WTC11 (cell line): ENCODE results near the gene SENP8.

Experiments
- ELF4 ChIP-seq: sonication (generic); formaldehyde crosslinking; IDR thresholded peaks from 2 replicates; pipeline ENCODE4 v1.8.1; 2022; ENCODE audit warnings: low read depth, mild to moderate bottlenecking, moderate library complexity, missing genetic modification reagents
- NR2C2 ChIP-seq: sonication (generic); formaldehyde crosslinking; IDR thresholded peaks from 2 replicates; pipeline ENCODE4 v1.8.0; 2022; ENCODE audit warnings: mild to moderate bottlenecking, missing genetic modification reagents
- SMAD3 ChIP-seq: sonication (generic); formaldehyde crosslinking; IDR thresholded peaks from 2 replicates; pipeline ENCODE4 v1.8.0; 2022; ENCODE audit warnings: missing genetic modification reagents, mild to moderate bottlenecking, borderline replicate concordance
- STAT6 ChIP-seq: sonication (generic); formaldehyde crosslinking; conservative IDR thresholded peaks from 2 replicates; pipeline ENCODE4 v1.8.1; 2023; ENCODE audit warnings: mild to moderate bottlenecking, low read depth, missing genetic modification reagents, moderate library complexity
- USF2 ChIP-seq: sonication (generic); formaldehyde crosslinking; IDR thresholded peaks from 2 replicates; pipeline ENCODE4 v1.8.1; 2023; ENCODE audit warnings: mild to moderate bottlenecking, missing genetic modification reagents, moderate library complexity
- ZNF121 ChIP-seq: sonication (generic); formaldehyde crosslinking; IDR thresholded peaks from 2 replicates; pipeline ENCODE4 v1.8.0; 2023; ENCODE audit warnings: missing genetic modification reagents
- ZNF263 ChIP-seq: sonication (generic); formaldehyde crosslinking; IDR thresholded peaks from 2 replicates; pipeline ENCODE4 v1.8.1; 2022; ENCODE audit warnings: low read depth, mild to moderate bottlenecking, moderate library complexity, missing genetic modification reagents

DNA sequence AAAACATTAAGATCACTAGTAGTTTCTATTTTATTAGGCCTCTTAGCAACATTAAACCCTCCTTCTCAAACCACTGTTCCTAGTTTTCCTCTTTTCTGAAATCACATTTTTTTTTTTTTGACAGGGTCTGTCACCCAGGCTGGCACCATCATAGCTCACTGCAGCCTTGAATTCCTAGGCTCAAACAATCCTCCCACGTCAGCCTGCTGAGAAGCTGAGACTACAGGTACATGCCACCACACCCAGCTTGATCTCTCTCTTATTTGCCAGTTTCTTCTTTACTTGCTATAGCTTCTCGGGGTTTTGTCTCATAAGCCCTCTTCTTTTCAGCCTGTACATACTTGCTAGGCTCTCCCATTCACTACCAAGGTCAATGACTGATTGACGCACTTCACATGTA, 28.0 kb downstream of the SENP8 start:
- TF ChIP-seq ZNF121 (CRISPR knock-in tag), result no peak
- TF ChIP-seq SMAD3 (CRISPR knock-in tag), result no peak
- no peak for TF ChIP-seq STAT6 (CRISPR knock-in tag)
- no peak for TF ChIP-seq ZNF263 (CRISPR knock-in tag)
- TF ChIP-seq USF2 (CRISPR knock-in tag), result no peak
- TF ChIP-seq NR2C2 (CRISPR knock-in tag), result no peak
- TF ChIP-seq ELF4 (CRISPR knock-in tag), result no peak
